Neural progenitor cell (in vitro differentiated cells): ENCODE measurements around the gene ILKAP. TPM values are rescaled to one million over a fixed set of nuclear protein-coding genes. Genes with fewer than 3 reads are reported as not detected.
A peak's percentile ranks its signal among the peaks of the same experiment; 100 is the strongest.

Experiments used
- DNase-seq: peaks from one replicate; pipeline ENCODE4 v3.0.0-alpha.2; 2016; ENCODE audit warnings: low spot score
- H2AFZ ChIP-seq: fragments of 200-600 bp; sonication (generic); replicated peaks from 2 replicates; pipeline ENCODE4 v1.6.1; 2016; ENCODE audit warnings: antibody characterized with exemption
- H3F3A ChIP-seq: fragments of 200-600 bp; sonication (generic); 2 replicates; pipeline ENCODE4 v1.6.1; 2016; ENCODE audit warnings: antibody characterized with exemption, low read depth
- H3K27ac ChIP-seq: fragments of 200-600 bp; sonication (generic); 2 replicates; pipeline ENCODE4 v1.5.1; 2016; ENCODE audit warnings: mild to moderate bottlenecking
- H3K27me3 ChIP-seq: fragments of 200-600 bp; sonication (generic); 2 replicates; pipeline ENCODE4 v1.6.1; 2016; ENCODE audit warnings: mild to moderate bottlenecking, moderate library complexity
- H3K36me3 ChIP-seq: fragments of 200-600 bp; sonication (generic); 2 replicates; pipeline ENCODE4 v1.5.1; 2016
- H3K4me1 ChIP-seq: fragments of 200-600 bp; sonication (generic); 2 replicates; pipeline ENCODE4 v1.6.1; 2016; ENCODE audit warnings: mixed run types
- H3K4me2 ChIP-seq: fragments of 200-600 bp; sonication (generic); 2 replicates; pipeline ENCODE4 v1.6.1; 2016
- H3K4me3 ChIP-seq: fragments of 200-600 bp; sonication (generic); 2 replicates; pipeline ENCODE4 v1.5.1; 2016
- H3K79me2 ChIP-seq: fragments of 200-600 bp; sonication (generic); 2 replicates; pipeline ENCODE4 v1.6.1; 2016; ENCODE audit warnings: low read depth
- H3K9ac ChIP-seq: fragments of 200-600 bp; sonication (generic); 2 replicates; pipeline ENCODE4 v1.6.1; 2016
- H3K9me3 ChIP-seq: fragments of 200-600 bp; sonication (generic); 2 replicates; pipeline ENCODE4 v1.5.1; 2016; ENCODE audit warnings: low read depth
- H4K20me1 ChIP-seq: fragments of 200-600 bp; sonication (generic); 2 replicates; pipeline ENCODE4 v1.6.1; 2016; ENCODE audit warnings: low read depth
- H3K27ac Mint-ChIP-seq: 3 replicates; pipeline ENCODE4 v1.8.0; 2021; ENCODE audit warnings: mixed read lengths
- H3K27me3 Mint-ChIP-seq: 2 replicates; pipeline ENCODE4 v1.8.0; 2022; ENCODE audit warnings: low read depth, mild to moderate bottlenecking, inconsistent platforms, moderate library complexity, mixed read lengths; ENCODE audit not compliant: insufficient read depth
- H3K36me3 Mint-ChIP-seq: 3 replicates; pipeline ENCODE4 v1.8.0; 2021; ENCODE audit warnings: mixed read lengths
- H3K4me1 Mint-ChIP-seq: 3 replicates; pipeline ENCODE4 v1.8.0; 2021; ENCODE audit warnings: mixed read lengths
- H3K4me3 Mint-ChIP-seq: 3 replicates; pipeline ENCODE4 v1.8.0; 2021; ENCODE audit warnings: mild to moderate bottlenecking, moderate library complexity, mixed read lengths
- H3K9me3 Mint-ChIP-seq: 3 replicates; pipeline ENCODE4 v1.8.0; 2020; ENCODE audit warnings: mixed read lengths
- CTCF ChIP-seq: fragments of 200-600 bp; sonication (generic); IDR thresholded peaks from 2 replicates; pipeline ENCODE4 v1.5.1; 2017; ENCODE audit warnings: antibody characterized with exemption, mild to moderate bottlenecking
- EZH2 ChIP-seq: fragments of 200-600 bp; sonication (generic); IDR thresholded peaks from 2 replicates; pipeline ENCODE4 v1.6.1; 2017; ENCODE audit warnings: antibody characterized with exemption, mild to moderate bottlenecking, moderate library complexity
- EZH2phosphoT487 ChIP-seq: fragments of 200-600 bp; sonication (generic); IDR thresholded peaks from 2 replicates; pipeline ENCODE4 v1.6.1; 2017; ENCODE audit warnings: antibody characterized with exemption
- total RNA-seq: library from RNA; depleted of rRNA; stranded (reverse); fragments of >200 nt; gene quantifications from 2 replicates; pipeline ENCODE4 v1.2.3, GENCODE V29; 2015; ENCODE audit warnings: low replicate concordance

The ILKAP gene
- total RNA-seq, 1 donor from 2014 or later = 19.0 TPM

GRCh38 chr2:238160206-238161129, 43.0 kb downstream of the ILKAP start:
- Histone ChIP-seq H3K36me3 (no peaks in the 10 kb centered on the region), H3K27me3 (peaks cover 89% of the 10 kb centered on the region), H4K20me1 (peaks cover 33% of the 10 kb centered on the region), H3K4me1 (peaks cover 11% of the 10 kb centered on the region), H3K27ac (no peak overlapping the region), H3K9me3 (no peaks in the 10 kb centered on the region), H3K9ac (no peak overlapping the region), H3K4me2 (no peak overlapping the region), H2AFZ (no peak overlapping the region), H3F3A (peaks cover 12% of the 10 kb centered on the region), H3K79me2 (no peaks in the 10 kb centered on the region), H3K4me3 (no peak overlapping the region)
- H3K27me3 Mint-ChIP-seq = peaks cover 32% of the 10 kb centered on the region
- peak; percentile 62 for DNase-seq
- peaks cover 3% of the 10 kb centered on the region for H3K36me3 Mint-ChIP-seq
- H3K27ac Mint-ChIP-seq = no peak overlapping the region
- TF ChIP-seq EZH2 = no peak
- TF ChIP-seq EZH2phosphoT487 = no peak
- peak; percentile 54 for TF ChIP-seq CTCF
- H3K9me3 Mint-ChIP-seq = peaks cover 3% of the 10 kb centered on the region
- peak overlapping the region; percentile 33 for H3K4me3 Mint-ChIP-seq
- peaks cover 12% of the 10 kb centered on the region for H3K4me1 Mint-ChIP-seq

- H3K4me2 ChIP-seq = peak overlapping the region; percentile 81
- DNase-seq = no peak
These were observed 43.8 kb downstream of the ILKAP start for GRCh38 chr2:238159661-238160205.

GRCh38 chr2:238159071-238159539, 44.4 kb downstream of the ILKAP start:
- Histone ChIP-seq H3K79me2 (no peaks in the 10 kb centered on the region), H3K4me1 (peaks cover 11% of the 10 kb centered on the region), H3F3A (peaks cover 12% of the 10 kb centered on the region), H3K9ac (no peak overlapping the region), H3K4me3 (peak overlapping the region; percentile 44), H3K9me3 (no peaks in the 10 kb centered on the region), H3K4me2 (peak overlapping the region; percentile 81), H3K27ac (no peak overlapping the region), H2AFZ (no peak overlapping the region), H3K27me3 (peaks cover 75% of the 10 kb centered on the region), H4K20me1 (peaks cover 30% of the 10 kb centered on the region), H3K36me3 (no peaks in the 10 kb centered on the region)
- Mint-ChIP-seq H3K4me1 (peaks cover 19% of the 10 kb centered on the region), H3K4me3 (peak overlapping the region; percentile 83), H3K9me3 (peaks cover under 1% of the 10 kb centered on the region), H3K27me3 (peaks cover 26% of the 10 kb centered on the region), H3K27ac (no peak overlapping the region), H3K36me3 (no peaks in the 10 kb centered on the region)
- DNase-seq = peak; percentile 48
- TF ChIP-seq CTCF = no peak
- TF ChIP-seq EZH2phosphoT487 = no peak
- TF ChIP-seq EZH2 = peak; percentile 70

More at GRCh38 chr2:238159661-238160205, 43.8 kb downstream of the ILKAP start:
- Histone ChIP-seq H3F3A (peaks cover 12% of the 10 kb centered on the region), H3K36me3 (no peaks in the 10 kb centered on the region), H3K4me3 (peak overlapping the region; percentile 44), H3K27ac (no peak overlapping the region), H2AFZ (no peak overlapping the region), H3K4me1 (peaks cover 11% of the 10 kb centered on the region), H4K20me1 (peaks cover 30% of the 10 kb centered on the region), H3K9me3 (no peaks in the 10 kb centered on the region), H3K9ac (no peak overlapping the region), H3K27me3 (peaks cover 82% of the 10 kb centered on the region), H3K79me2 (no peaks in the 10 kb centered on the region)
- H3K4me1 Mint-ChIP-seq = peaks cover 16% of the 10 kb centered on the region
- peaks cover under 1% of the 10 kb centered on the region for H3K36me3 Mint-ChIP-seq
- H3K4me3 Mint-ChIP-seq = peak overlapping the region; percentile 83
- no peak overlapping the region for H3K27ac Mint-ChIP-seq
- TF ChIP-seq EZH2 (no peak), CTCF (no peak), EZH2phosphoT487 (no peak)
- H3K27me3 Mint-ChIP-seq = peaks cover 29% of the 10 kb centered on the region
- peaks cover under 1% of the 10 kb centered on the region for H3K9me3 Mint-ChIP-seq
